ENCODE results near the gene DDAH2. TPM values are rescaled to one million over a fixed set of nuclear protein-coding genes. Genes with fewer than 3 reads are reported as not detected.

Gene DDAH2
- total RNA-seq, 4 donors from 2014 or later = 99.9 to 117 (median 114) TPM

DNA sequence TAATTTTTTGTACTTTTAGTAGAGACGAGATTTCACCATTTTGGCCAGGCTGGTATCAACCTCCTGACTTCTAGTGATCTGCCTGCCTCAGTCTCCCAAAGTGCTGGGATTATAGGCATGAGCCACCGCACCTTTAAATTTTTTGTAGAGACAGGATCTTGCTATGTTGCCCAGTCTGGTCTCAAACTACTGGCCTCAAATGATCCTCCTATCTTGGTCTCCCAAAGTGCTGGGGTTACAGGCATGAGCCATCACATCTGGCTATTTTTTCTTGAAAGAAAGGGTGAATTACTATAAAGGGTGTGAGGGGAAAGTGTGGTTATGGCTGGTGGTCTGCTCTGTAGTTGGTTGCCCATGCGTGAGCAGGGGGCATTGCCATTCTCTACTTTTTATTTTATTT lies 20.9 kb downstream of the DDAH2 start:
- no peak for TF ChIP-seq POLR2A (IDR thresholded peaks at IDR 0.05)
- TF ChIP-seq, protein P1, sequence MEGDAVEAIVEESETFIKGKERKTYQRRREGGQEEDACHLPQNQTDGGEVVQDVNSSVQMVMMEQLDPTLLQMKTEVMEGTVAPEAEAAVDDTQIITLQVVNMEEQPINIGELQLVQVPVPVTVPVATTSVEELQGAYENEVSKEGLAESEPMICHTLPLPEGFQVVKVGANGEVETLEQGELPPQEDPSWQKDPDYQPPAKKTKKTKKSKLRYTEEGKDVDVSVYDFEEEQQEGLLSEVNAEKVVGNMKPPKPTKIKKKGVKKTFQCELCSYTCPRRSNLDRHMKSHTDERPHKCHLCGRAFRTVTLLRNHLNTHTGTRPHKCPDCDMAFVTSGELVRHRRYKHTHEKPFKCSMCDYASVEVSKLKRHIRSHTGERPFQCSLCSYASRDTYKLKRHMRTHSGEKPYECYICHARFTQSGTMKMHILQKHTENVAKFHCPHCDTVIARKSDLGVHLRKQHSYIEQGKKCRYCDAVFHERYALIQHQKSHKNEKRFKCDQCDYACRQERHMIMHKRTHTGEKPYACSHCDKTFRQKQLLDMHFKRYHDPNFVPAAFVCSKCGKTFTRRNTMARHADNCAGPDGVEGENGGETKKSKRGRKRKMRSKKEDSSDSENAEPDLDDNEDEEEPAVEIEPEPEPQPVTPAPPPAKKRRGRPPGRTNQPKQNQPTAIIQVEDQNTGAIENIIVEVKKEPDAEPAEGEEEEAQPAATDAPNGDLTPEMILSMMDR (IDR thresholded peaks at IDR 0.05) = no peak
- intact Hi-C loops (cut with DNase I) = no loop called here
- Histone ChIP-seq H3K27ac (no peak overlapping the region), H3K9me3 (no peaks in the 10 kb centered on the region), H3K36me3 (no peaks in the 10 kb centered on the region), H3K4me1 (peaks cover 1 to 19% of the 10 kb centered on the region in 2 donors), H3K27me3 (no peaks in the 10 kb centered on the region), H3K4me3 (replicated peaks in 1 of 3) (no peak overlapping the region)
- DNase-seq = no peak
- WGBS, 2 donors = 90 to 91% methylated on average over 3 of the region's 3 CpGs

DNA sequence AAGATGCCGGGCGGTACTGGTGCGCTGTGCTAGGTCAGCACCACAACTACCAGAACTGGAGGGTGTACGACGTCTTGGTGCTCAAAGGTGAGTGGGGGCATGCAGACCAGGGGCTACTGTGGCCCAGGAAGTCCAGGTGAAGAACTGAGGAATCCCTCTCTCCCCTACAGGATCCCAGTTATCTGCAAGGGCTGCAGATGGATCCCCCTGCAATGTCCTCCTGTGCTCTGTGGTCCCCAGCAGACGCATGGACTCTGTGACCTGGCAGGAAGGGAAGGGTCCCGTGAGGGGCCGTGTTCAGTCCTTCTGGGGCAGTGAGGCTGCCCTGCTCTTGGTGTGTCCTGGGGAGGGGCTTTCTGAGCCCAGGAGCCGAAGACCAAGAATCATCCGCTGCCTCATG lies 21.4 kb downstream of the DDAH2 start:
- H3K4me1 ChIP-seq = peaks cover 0 to 13% of the 10 kb centered on the region in 2 donors
- DNase-seq = no peak
- no peak for TF ChIP-seq POLR2A (IDR thresholded peaks at IDR 0.05)
- TF ChIP-seq, protein P1 (IDR thresholded peaks at IDR 0.05) = no peak
- no peaks in the 10 kb centered on the region for H3K36me3 ChIP-seq
- no peak overlapping the region for H3K27ac ChIP-seq
- intact Hi-C loops (cut with DNase I) = no loop called here
- 80 to 88% methylated on average over 10 of the region's 10 CpGs for WGBS, 2 donors
- no peak overlapping the region for H3K4me3 ChIP-seq (replicated peaks in 1 of 3)
- no peaks in the 10 kb centered on the region for H3K9me3 ChIP-seq
- H3K27me3 ChIP-seq = no peaks in the 10 kb centered on the region

GRCh38 chr6:31706599-31706998 lies 22.5 kb downstream of the DDAH2 start, which contains the start of gene LY6G6F:
Gene LY6G6F, plus strand, starts transcription at chr6:31706866. Its CDS starts 41 bp downstream, at chr6:31706907.
- Histone ChIP-seq H3K4me3 (replicated peaks in 1 of 3) (no peak within 1 kb of the TSS), H3K27ac (no peak within 1 kb of the TSS), H3K9me3 (no peaks in the 10 kb centered on the region), H3K36me3 (no peaks in the 10 kb centered on the region), H3K4me1 (peaks cover 10 to 17% of the 10 kb centered on the region in 2 donors), H3K27me3 (no peaks in the 10 kb centered on the region)
- DNase-seq = no peak
- intact Hi-C loops (cut with DNase I) = no loop called here
- WGBS, 2 donors = 51 to 69% methylated on average over 3 of the region's 3 CpGs
- no peak for TF ChIP-seq POLR2A (IDR thresholded peaks at IDR 0.05)
- TF ChIP-seq, protein P1 (IDR thresholded peaks at IDR 0.05) = no peak

DNA sequence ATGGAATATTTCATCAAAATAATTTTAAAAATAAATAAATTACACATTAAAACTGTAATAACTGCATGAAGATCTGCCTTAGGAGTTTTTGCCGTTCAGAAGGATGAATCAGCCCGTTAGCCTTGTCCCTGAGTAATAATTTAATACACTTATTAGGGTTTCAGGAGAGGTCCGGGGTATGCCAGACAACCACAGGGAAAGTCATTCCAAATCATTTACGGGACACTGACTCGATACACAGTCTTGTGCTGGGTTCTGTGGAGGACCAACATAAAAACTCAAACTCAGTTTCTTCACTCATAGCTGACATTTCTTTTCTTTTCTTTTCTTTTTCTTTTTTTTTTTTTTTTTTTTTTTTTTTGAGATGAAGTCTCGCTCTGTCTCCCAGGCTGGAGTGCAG lies 23.2 kb downstream of the DDAH2 start:
- no peak overlapping the region for H3K27ac ChIP-seq
- no peaks in the 10 kb centered on the region for H3K27me3 ChIP-seq
- H3K36me3 ChIP-seq = no peaks in the 10 kb centered on the region
- intact Hi-C loops (cut with DNase I) = no loop called here
- TF ChIP-seq, protein P1 (IDR thresholded peaks at IDR 0.05) = no peak
- no peak for TF ChIP-seq POLR2A (IDR thresholded peaks at IDR 0.05)
- no peak for DNase-seq
- 93% methylated on average over 6 of the region's 6 CpGs for WGBS, 2 donors
- H3K4me1 ChIP-seq = peaks cover 17 to 23% of the 10 kb centered on the region in 2 donors
- H3K4me3 ChIP-seq (replicated peaks in 1 of 3) = no peak overlapping the region
- no peaks in the 10 kb centered on the region for H3K9me3 ChIP-seq

- peak; percentile 100 for DNase-seq
- peak within 1 kb of the TSS; percentile 95 to 99 (median 96) for H3K27ac ChIP-seq
- peak within 1 kb of the TSS; percentile 33 to 90 (median 75) for H3K4me3 ChIP-seq (replicated peaks in 1 of 3)
- peaks cover 20 to 21% of the 10 kb centered on the region in 2 donors for H3K4me1 ChIP-seq
- WGBS, 2 donors = 1% methylated on average over 46 to 51 of the region's 54 CpGs
- intact Hi-C loops (cut with DNase I) = loop anchor here (5.0 kb wide), 1 partner anchor 34 kb away; the partner anchor contains the start of gene CLIC1
- H3K36me3 ChIP-seq = peaks cover 0 to 4% of the 10 kb centered on the region in 2 donors
- H3K9me3 ChIP-seq = no peaks in the 10 kb centered on the region
- TF ChIP-seq, protein P1 (IDR thresholded peaks at IDR 0.05) = no peak
- peak; percentile 82 to 97 for TF ChIP-seq POLR2A (IDR thresholded peaks at IDR 0.05)
- H3K27me3 ChIP-seq = no peaks in the 10 kb centered on the region
These were observed 26.0 kb downstream of the DDAH2 start, which contains the start of gene ABHD16A for GRCh38 chr6:31702819-31703716. Gene ABHD16A, minus strand, starts transcription at chr6:31703324. Its CDS starts 43 bp downstream, at chr6:31703281.
